ENCODE measurements around the gene DRG2. TPM values are rescaled to one million over a fixed set of nuclear protein-coding genes. Genes with fewer than 3 reads are reported as not detected.

The DRG2 gene
- polyA plus RNA-seq, 1 experiment: 36.4 TPM

DNA sequence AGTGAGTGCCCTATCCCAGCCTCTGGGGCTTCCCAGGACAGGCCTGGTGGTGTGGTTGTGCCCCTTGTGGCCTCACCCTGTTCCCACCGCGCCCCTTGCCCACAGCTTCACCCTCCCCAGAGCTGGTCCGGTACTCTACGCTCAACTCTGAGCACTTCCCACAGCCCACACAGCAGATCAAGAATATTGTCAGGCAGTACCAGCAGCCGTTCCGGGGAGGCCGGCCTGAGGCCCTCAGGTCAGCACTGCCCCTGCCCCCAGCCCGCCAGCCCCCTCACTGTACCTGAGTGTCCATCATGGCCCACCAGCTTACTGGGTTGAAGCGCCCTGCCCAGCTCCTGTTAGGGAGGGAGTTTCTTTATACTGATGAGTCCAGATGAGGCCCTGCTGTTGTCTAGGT, 63.5 kb downstream of the DRG2 start:
- TF ChIP-seq, protein P1, sequence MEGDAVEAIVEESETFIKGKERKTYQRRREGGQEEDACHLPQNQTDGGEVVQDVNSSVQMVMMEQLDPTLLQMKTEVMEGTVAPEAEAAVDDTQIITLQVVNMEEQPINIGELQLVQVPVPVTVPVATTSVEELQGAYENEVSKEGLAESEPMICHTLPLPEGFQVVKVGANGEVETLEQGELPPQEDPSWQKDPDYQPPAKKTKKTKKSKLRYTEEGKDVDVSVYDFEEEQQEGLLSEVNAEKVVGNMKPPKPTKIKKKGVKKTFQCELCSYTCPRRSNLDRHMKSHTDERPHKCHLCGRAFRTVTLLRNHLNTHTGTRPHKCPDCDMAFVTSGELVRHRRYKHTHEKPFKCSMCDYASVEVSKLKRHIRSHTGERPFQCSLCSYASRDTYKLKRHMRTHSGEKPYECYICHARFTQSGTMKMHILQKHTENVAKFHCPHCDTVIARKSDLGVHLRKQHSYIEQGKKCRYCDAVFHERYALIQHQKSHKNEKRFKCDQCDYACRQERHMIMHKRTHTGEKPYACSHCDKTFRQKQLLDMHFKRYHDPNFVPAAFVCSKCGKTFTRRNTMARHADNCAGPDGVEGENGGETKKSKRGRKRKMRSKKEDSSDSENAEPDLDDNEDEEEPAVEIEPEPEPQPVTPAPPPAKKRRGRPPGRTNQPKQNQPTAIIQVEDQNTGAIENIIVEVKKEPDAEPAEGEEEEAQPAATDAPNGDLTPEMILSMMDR (IDR thresholded peaks at IDR 0.05; ENCODE audit: insufficient read depth, low read depth, low read length): no peak
- Histone ChIP-seq H3K27me3 (ENCODE audit: control insufficient read depth, insufficient read depth, low read length) (no peaks in the 10 kb centered on the region), H3K36me3 (ENCODE audit: control insufficient read depth, insufficient read depth, low read length) (no peaks in the 10 kb centered on the region), H3K4me3 (ENCODE audit: low read depth, low read length) (no peak overlapping the region)
- POLR2A ChIA-PET: no interaction called here
- DNase-seq (ENCODE audit: low read depth): no peak
- CTCF ChIA-PET: interaction anchor here (0.8 kb wide), 1 partner anchor 52 kb away, joined by 3 read pairs; no protein-coding TSS in a partner anchor

DNA sequence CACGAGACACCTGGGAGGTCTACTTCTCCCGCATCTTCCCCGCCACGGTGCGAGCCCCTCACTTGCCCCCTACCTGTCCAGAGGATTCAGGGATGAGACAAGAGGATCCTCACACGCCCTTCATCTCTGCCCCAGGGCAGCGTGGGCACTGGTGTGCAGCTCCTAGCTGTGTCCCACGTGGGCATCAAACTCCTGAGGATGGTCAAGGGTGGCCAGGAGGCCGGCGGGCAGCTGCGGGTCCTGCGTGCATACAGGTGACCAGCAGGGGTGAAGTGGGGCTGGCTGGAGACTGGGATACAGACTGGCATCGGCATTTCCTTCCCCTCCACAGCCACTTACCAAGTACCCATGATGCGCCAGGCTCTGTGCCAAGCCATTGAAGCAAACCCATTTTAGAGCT, 67.4 kb downstream of the DRG2 start:
- Histone ChIP-seq H3K36me3 (ENCODE audit: control insufficient read depth, insufficient read depth, low read length) (no peaks in the 10 kb centered on the region), H3K4me3 (ENCODE audit: low read depth, low read length) (no peak overlapping the region), H3K27me3 (ENCODE audit: control insufficient read depth, insufficient read depth, low read length) (no peaks in the 10 kb centered on the region)
- CTCF ChIA-PET: interaction anchor here (0.5 to 2.6 kb wide), 2 partner anchors 12 to 62 kb away, joined by 4 to 9 read pairs; no protein-coding TSS in a partner anchor
- DNase-seq (ENCODE audit: low read depth): no peak
- TF ChIP-seq, protein P1 (IDR thresholded peaks at IDR 0.05; ENCODE audit: insufficient read depth, low read depth, low read length): no peak
- POLR2A ChIA-PET: no interaction called here

DNA sequence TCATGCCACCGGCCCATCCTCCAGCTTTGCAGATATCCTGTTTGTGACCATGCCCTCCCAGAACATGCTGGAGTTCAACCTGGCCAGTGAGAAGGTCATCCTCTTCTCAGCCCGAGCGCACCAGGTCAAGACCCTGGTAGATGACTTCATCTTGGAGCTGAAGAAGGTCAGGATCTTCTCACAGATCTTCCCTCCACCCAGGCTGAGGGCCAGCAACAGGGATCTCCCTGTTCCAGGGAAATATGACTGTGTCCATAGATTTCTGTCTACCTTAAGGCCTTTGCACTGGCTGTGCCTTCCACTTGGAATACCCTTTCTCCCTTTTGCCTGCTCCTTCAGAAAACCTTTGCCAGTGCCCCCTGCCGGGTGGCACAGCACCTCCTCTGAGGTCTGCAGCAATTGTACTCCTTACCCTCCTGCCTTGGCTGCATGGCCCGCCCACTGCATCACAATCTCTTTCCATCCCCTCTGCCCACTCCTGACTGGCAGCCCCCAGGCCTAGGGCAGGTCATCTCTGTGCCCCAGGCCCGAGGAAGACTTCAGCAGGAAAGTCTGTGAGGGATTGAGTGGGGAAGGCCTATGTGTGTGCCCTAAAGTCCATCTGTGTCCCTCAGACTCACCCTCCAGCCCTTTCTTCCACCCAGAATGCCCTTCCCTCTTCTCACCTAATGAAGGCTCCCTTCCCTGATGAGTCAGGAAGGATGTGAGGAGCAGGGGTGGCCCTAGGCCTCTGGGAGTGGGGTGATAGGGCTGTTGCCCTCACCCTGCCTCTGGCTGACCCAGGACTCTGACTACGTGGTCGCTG, 68.6 kb downstream of the DRG2 start:
- Histone ChIP-seq H3K36me3 (ENCODE audit: control insufficient read depth, insufficient read depth, low read length) (no peaks in the 10 kb centered on the region), H3K4me3 (ENCODE audit: low read depth, low read length) (no peak overlapping the region), H3K27me3 (ENCODE audit: control insufficient read depth, insufficient read depth, low read length) (no peaks in the 10 kb centered on the region)
- DNase-seq (ENCODE audit: low read depth): no peak
- TF ChIP-seq, protein P1 (IDR thresholded peaks at IDR 0.05; ENCODE audit: insufficient read depth, low read depth, low read length): no peak
- POLR2A ChIA-PET: no interaction called here
- CTCF ChIA-PET: interaction anchor here (2.6 kb wide), 1 partner anchor 13 kb away, joined by 9 read pairs; no protein-coding TSS in a partner anchor

DNA sequence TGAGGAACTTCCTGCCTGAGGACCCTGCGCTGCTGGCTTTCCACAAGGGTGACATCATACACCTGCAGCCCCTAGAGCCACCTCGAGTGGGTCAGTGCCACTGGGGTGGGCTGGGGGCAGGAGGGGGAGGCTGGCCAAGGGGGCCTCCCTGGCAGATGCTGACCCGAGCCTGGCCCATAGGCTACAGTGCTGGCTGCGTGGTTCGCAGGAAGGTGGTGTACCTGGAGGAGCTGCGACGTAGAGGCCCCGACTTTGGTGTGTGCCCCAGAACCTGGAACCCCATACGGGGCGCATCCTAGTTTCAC, 69.2 kb downstream of the DRG2 start:
- TF ChIP-seq, protein P1 (IDR thresholded peaks at IDR 0.05; ENCODE audit: insufficient read depth, low read depth, low read length): no peak
- Histone ChIP-seq H3K36me3 (ENCODE audit: control insufficient read depth, insufficient read depth, low read length) (no peaks in the 10 kb centered on the region), H3K4me3 (ENCODE audit: low read depth, low read length) (no peak overlapping the region), H3K27me3 (ENCODE audit: control insufficient read depth, insufficient read depth, low read length) (no peaks in the 10 kb centered on the region)
- POLR2A ChIA-PET: no interaction called here
- CTCF ChIA-PET: no interaction called here
- no peak for DNase-seq (ENCODE audit: low read depth)

Other genes with a start within 250 kb of the DRG2 start
- gene TOM1L2, start 115.5 kb upstream of the DRG2 start, polyA plus RNA-seq (2011; rRNA removed): 30.1 and 39.6 TPM in 2 replicates
- gene DRC3, start 115.1 kb upstream of the DRG2 start, polyA plus RNA-seq (2011; rRNA removed): 0.93 and 1.2 TPM in 2 replicates
- gene ATPAF2, start 48.8 kb upstream of the DRG2 start, polyA plus RNA-seq (2011; rRNA removed): 14.7 and 17.4 TPM in 2 replicates
- gene GID4, start 48.5 kb upstream of the DRG2 start, polyA plus RNA-seq (2011; rRNA removed): 6.9 and 7.4 TPM in 2 replicates
- 0.58 and 1.0 TPM in 2 replicates for gene MYO15A, start 20.8 kb downstream of the DRG2 start, polyA plus RNA-seq (2011; rRNA removed)
- gene ALKBH5, start 95.9 kb downstream of the DRG2 start, polyA plus RNA-seq (2011; rRNA removed): 92.4 and 97.5 TPM in 2 replicates
- gene LLGL1, start 137.7 kb downstream of the DRG2 start, polyA plus RNA-seq (2011; rRNA removed): 19.8 and 38.9 TPM in 2 replicates
- gene FLII, start 170.8 kb downstream of the DRG2 start, polyA plus RNA-seq (2011; rRNA removed): 263 and 425 TPM in 2 replicates
- gene MIEF2, start 172.7 kb downstream of the DRG2 start, polyA plus RNA-seq (2011; rRNA removed): 6.8 and 12.0 TPM in 2 replicates
- 10.2 and 13.0 TPM in 2 replicates for gene TOP3A, start 227.0 kb downstream of the DRG2 start, polyA plus RNA-seq (2011; rRNA removed)
- 6.8 and 9.2 TPM in 2 replicates for gene SMCR8, start 227.3 kb downstream of the DRG2 start, polyA plus RNA-seq (2011; rRNA removed)